HG03095 (cell line): ENCODE measurements around the gene KCNMA1.

Experiments
- ATAC-seq: cut with Tn5 transposase; IDR thresholded peaks from one replicate; pipeline ENCODE4 v1.9.1; 2021; ENCODE audit warnings: moderate library complexity; ENCODE audit not compliant: unreplicated experiment

The KCNMA1 gene

GRCh38 chr10:77315496-77316129 is 322.0 kb downstream of the KCNMA1 start:
- ATAC-seq, result no peak

- no peak for ATAC-seq
These were observed 324.4 kb downstream of the KCNMA1 start for GRCh38 chr10:77313066-77313750.

- no peak for ATAC-seq
These were observed 326.4 kb downstream of the KCNMA1 start for GRCh38 chr10:77311186-77311585.

GRCh38 chr10:77310288-77310840 is 327.2 kb downstream of the KCNMA1 start:
- no peak for ATAC-seq

GRCh38 chr10:77309509-77309908 is 328.1 kb downstream of the KCNMA1 start:
- no peak for ATAC-seq

GRCh38 chr10:77309092-77309491 is 328.5 kb downstream of the KCNMA1 start:
- no peak for ATAC-seq

GRCh38 chr10:77308084-77308732 is 329.4 kb downstream of the KCNMA1 start:
- no peak for ATAC-seq

GRCh38 chr10:77306666-77307065 is 330.9 kb downstream of the KCNMA1 start:
- ATAC-seq, result no peak

GRCh38 chr10:77305650-77306632 is 331.7 kb downstream of the KCNMA1 start:
- no peak for ATAC-seq

GRCh38 chr10:77304192-77304591 is 333.4 kb downstream of the KCNMA1 start:
- no peak for ATAC-seq

- no peak for ATAC-seq
These were observed 336.3 kb downstream of the KCNMA1 start for GRCh38 chr10:77301305-77301730.

GRCh38 chr10:77300682-77301302 is 336.8 kb downstream of the KCNMA1 start:
- ATAC-seq, result no peak

- no peak for ATAC-seq
These were observed 338.3 kb downstream of the KCNMA1 start for GRCh38 chr10:77299320-77299719.

GRCh38 chr10:77297393-77297739 is 340.2 kb downstream of the KCNMA1 start:
- no peak for ATAC-seq

GRCh38 chr10:77296534-77297392 is 340.8 kb downstream of the KCNMA1 start:
- ATAC-seq, result no peak

GRCh38 chr10:77293773-77294172 is 343.8 kb downstream of the KCNMA1 start:
- no peak for ATAC-seq

- no peak for ATAC-seq
These were observed 344.3 kb downstream of the KCNMA1 start for GRCh38 chr10:77293347-77293746.

GRCh38 chr10:77291596-77292505 is 345.8 kb downstream of the KCNMA1 start:
- ATAC-seq, result no peak
